ENCODE results near the gene WWOX.

DNA sequence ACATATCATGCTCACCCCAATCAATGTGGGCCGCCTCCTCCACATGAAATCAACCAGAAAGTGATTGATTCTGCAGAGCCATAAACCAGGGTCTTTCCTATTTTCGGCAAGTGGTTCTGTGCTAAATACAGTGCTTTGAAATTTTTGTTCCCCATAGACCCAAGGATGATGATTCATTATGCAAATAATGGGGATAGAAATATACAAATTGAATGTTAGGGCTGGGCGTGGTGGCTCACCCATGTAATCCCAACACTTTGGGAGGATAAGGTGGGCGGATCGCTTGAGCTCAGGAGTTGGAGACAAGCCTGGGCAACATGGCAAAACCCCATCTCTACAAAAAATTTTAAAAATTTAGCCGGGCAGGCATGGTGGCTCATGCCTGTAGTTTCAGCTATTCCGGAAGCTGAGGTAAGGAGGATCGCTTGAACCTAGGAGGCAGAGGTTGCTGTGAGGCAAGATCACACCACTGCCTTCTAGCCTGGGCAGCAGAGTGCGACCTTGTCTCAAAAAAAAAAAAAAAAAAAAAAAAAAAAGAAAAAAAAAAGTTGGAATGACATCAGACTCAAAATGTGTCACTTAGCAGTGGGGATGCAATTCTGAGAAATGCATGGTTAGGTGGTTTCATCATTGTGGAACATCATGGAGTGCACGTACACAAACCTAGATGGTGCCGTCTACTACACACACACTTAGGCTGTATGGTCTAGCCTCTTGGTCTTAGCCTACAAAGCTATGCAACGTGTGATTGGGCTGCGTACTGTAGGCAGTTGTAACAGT lies 919.4 kb downstream of the WWOX start:
- TF ChIP-seq SPI1 (IDR thresholded peaks at IDR 0.05; ENCODE audit: low read depth, low read length) (no peak), POLR2A (IDR thresholded peaks at IDR 0.05; ENCODE audit: low read depth, low read length) (no peak), TAF1 (IDR thresholded peaks at IDR 0.05; ENCODE audit: low read depth, low read length) (no peak), POLR2AphosphoS5 (IDR thresholded peaks at IDR 0.05; ENCODE audit: low read depth, low read length) (no peak), POU2F2 (IDR thresholded peaks at IDR 0.05; ENCODE audit: low read depth, low read length) (no peak)

Measured in GM12891 (cell line).